Measurements from ENCODE around the gene THSD4. TPM values are rescaled to one million over a fixed set of nuclear protein-coding genes. Genes with fewer than 3 reads are reported as not detected.

Gene THSD4
- polyA plus RNA-seq, 1 donor (not counting 4 experiments of a cell fraction or from before 2014, with no cell fraction given) = 24.5 TPM

- peak; percentile 52 for FAIRE-seq
- Histone ChIP-seq H3K9ac (ENCODE audit: control insufficient read depth, extremely low read depth, insufficient read depth, low read length) (no peak overlapping the region), H3K9me1 (ENCODE audit: control insufficient read depth, extremely low read depth, insufficient read depth, low read length) (no peaks in the 10 kb centered on the region), H3K9me3 (ENCODE audit: control insufficient read depth, low read depth, low read length) (no peaks in the 10 kb centered on the region), H3K4me2 (ENCODE audit: control insufficient read depth, extremely low read depth, insufficient read depth, low read depth, low read length) (no peak overlapping the region), H3K4me1 (ENCODE audit: control insufficient read depth, extremely low read depth, insufficient read depth, low read length) (peaks cover 14% of the 10 kb centered on the region), H3K27ac (ENCODE audit: control insufficient read depth, insufficient read depth, low read length) (no peak overlapping the region), H3K36me3 (ENCODE audit: control insufficient read depth in 2 of 2, extremely low read depth in 1 of 2, insufficient read depth in 2 of 2, low read length in 2 of 2) (peaks cover 0 to 1% of the 10 kb centered on the region in 2 experiments), H3K27me3 (ENCODE audit: control insufficient read depth, extremely low read depth, insufficient read depth, low read length) (no peaks in the 10 kb centered on the region), H3K79me2 (ENCODE audit: control insufficient read depth, insufficient read depth, low read length) (no peaks in the 10 kb centered on the region), H4K20me1 (ENCODE audit: control insufficient read depth, extremely low read depth, insufficient read depth, low read length) (no peaks in the 10 kb centered on the region), H3K4me3 (ENCODE audit: control insufficient read depth in 2 of 3, extremely low read depth in 1 of 3, insufficient read depth in 2 of 3, low read depth in 1 of 3, low read length in 3 of 3) (no peak overlapping the region), H2AFZ (ENCODE audit: control insufficient read depth, low read length) (no peak overlapping the region)
- dilution Hi-C loops (cut with MboI; ENCODE audit: extremely low pct_ligation_motif_present, low sequenced_read_pairs) = no loop called here
- TF ChIP-seq EZH2 (IDR thresholded peaks at IDR 0.05; ENCODE audit: low read length) = no peak
- no peak for DNase-seq (ENCODE audit: low read depth, low spot score)
These were observed 378.3 kb downstream of the THSD4 start for GRCh38 chr15:71493526-71493925.

- Histone ChIP-seq H3K4me2 (ENCODE audit: control insufficient read depth, extremely low read depth, insufficient read depth, low read depth, low read length) (no peak overlapping the region), H3K27me3 (ENCODE audit: control insufficient read depth, extremely low read depth, insufficient read depth, low read length) (no peaks in the 10 kb centered on the region), H2AFZ (ENCODE audit: control insufficient read depth, low read length) (no peak overlapping the region), H3K9me1 (ENCODE audit: control insufficient read depth, extremely low read depth, insufficient read depth, low read length) (no peaks in the 10 kb centered on the region), H3K9ac (ENCODE audit: control insufficient read depth, extremely low read depth, insufficient read depth, low read length) (no peak overlapping the region), H3K4me3 (ENCODE audit: control insufficient read depth in 2 of 3, extremely low read depth in 1 of 3, insufficient read depth in 2 of 3, low read depth in 1 of 3, low read length in 3 of 3) (no peak overlapping the region), H3K4me1 (ENCODE audit: control insufficient read depth, extremely low read depth, insufficient read depth, low read length) (peaks cover 14% of the 10 kb centered on the region), H3K27ac (ENCODE audit: control insufficient read depth, insufficient read depth, low read length) (no peak overlapping the region), H3K79me2 (ENCODE audit: control insufficient read depth, insufficient read depth, low read length) (no peaks in the 10 kb centered on the region), H4K20me1 (ENCODE audit: control insufficient read depth, extremely low read depth, insufficient read depth, low read length) (no peaks in the 10 kb centered on the region), H3K36me3 (ENCODE audit: control insufficient read depth in 2 of 2, extremely low read depth in 1 of 2, insufficient read depth in 2 of 2, low read length in 2 of 2) (peaks cover 0 to 1% of the 10 kb centered on the region in 2 experiments), H3K9me3 (ENCODE audit: control insufficient read depth, low read depth, low read length) (no peaks in the 10 kb centered on the region)
- TF ChIP-seq CTCF (optimal IDR thresholded peaks at IDR 0.05 in 1 of 3, IDR thresholded peaks at IDR 0.05 in 1 of 3, conservative IDR thresholded peaks at IDR 0.05 in 1 of 3; ENCODE audit: extremely low read depth in 1 of 3, insufficient read depth in 2 of 3, low read length in 3 of 3) (no peak), EZH2 (IDR thresholded peaks at IDR 0.05; ENCODE audit: low read length) (no peak)
- dilution Hi-C loops (cut with MboI; ENCODE audit: extremely low pct_ligation_motif_present, low sequenced_read_pairs) = no loop called here
- FAIRE-seq (no peak), DNase-seq (ENCODE audit: low read depth, low spot score) (no peak)
These were observed 379.5 kb downstream of the THSD4 start for GRCh38 chr15:71494563-71495397.
